ENCODE measurements around the gene MMP10. TPM values are rescaled to one million over a fixed set of nuclear protein-coding genes. Genes with fewer than 3 reads are reported as not detected.
A peak's percentile ranks its signal among the peaks of the same experiment; 100 is the strongest.
"Not testable (repeated sequence)": the region's sequence is repeated elsewhere in the genome, so short reads cannot be mapped to it uniquely, and the experiment has no call there.

MMP10 gene
- total RNA-seq, 2 donors from 2014 or later, result not detected

- no peak for TF ChIP-seq CTCF (IDR thresholded peaks at IDR 0.05)
- H3K27me3 ChIP-seq, result no peaks in the 10 kb centered on the region
- H3K9me3 ChIP-seq, result peaks cover 0 to 2% of the 10 kb centered on the region in 2 donors
- H3K4me1 ChIP-seq, result no peaks in the 10 kb centered on the region
- no peak for DNase-seq (ENCODE audit: low spot score)
- H3K4me3 ChIP-seq, result no peak overlapping the region
- no peak overlapping the region for H3K27ac ChIP-seq
- H3K36me3 ChIP-seq, result no peaks in the 10 kb centered on the region
Measured at GRCh38 chr11:102753267-102753666, 27.2 kb downstream of the MMP10 start.

GRCh38 chr11:102751673-102752072, 28.8 kb downstream of the MMP10 start:
- Histone ChIP-seq H3K36me3 (no peaks in the 10 kb centered on the region), H3K27ac (no peak overlapping the region), H3K9me3 (peaks cover 0 to 10% of the 10 kb centered on the region in 2 donors), H3K27me3 (no peaks in the 10 kb centered on the region), H3K4me1 (no peaks in the 10 kb centered on the region), H3K4me3 (no peak overlapping the region)
- no peak for DNase-seq (ENCODE audit: low spot score)
- TF ChIP-seq CTCF (IDR thresholded peaks at IDR 0.05), result no peak

GRCh38 chr11:102749101-102749722, 31.2 kb downstream of the MMP10 start:
- no peaks in the 10 kb centered on the region for H3K4me1 ChIP-seq
- no peaks in the 10 kb centered on the region for H3K36me3 ChIP-seq
- no peaks in the 10 kb centered on the region for H3K27me3 ChIP-seq
- no peak for TF ChIP-seq CTCF (IDR thresholded peaks at IDR 0.05)
- H3K4me3 ChIP-seq, result no peak overlapping the region
- no peak overlapping the region for H3K27ac ChIP-seq
- peaks cover 0 to 10% of the 10 kb centered on the region in 2 donors for H3K9me3 ChIP-seq
- DNase-seq (ENCODE audit: low spot score), result no peak

DNA sequence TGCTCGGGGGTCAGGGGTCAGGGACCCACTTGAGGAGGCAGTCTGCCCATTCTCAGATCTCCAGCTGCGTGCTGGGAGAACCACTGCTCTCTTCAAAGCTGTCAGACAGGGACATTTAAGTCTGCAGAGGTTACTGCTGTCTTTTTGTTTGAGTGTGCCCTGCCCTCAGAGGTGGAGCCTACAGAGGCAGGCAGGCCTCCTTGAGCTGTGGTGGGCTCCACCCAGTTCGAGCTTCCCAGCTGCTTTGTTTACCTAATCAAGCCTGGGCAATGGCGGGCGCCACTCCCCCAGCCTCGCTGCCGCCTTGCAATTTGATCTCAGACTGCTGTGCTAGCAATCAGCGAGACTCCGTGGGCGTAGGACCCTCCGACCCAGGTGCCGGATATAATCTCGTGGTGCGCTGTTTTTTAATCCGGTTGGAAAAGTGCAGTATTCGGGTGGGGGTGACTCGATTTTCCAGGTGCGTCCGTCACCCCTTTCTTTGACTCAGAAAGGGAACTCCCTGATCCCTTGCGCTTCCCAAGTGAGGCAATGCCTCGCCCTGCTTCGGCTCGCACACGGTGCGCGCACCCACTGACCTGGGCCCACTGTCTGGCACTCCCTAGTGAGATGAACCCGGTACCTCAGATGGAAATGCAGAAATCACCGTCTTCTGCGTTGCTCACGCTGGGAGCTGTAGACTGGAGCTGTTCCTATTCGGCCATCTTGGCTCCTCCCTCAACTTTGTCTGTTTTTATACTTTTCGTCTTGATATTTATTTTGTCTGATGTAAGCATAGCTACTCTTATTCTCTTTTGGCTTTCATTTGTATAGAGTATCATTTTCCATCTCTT, 33.5 kb downstream of the MMP10 start:
- not testable (repeated sequence) for H3K27ac ChIP-seq; DNase-seq (ENCODE audit: low spot score); H3K27me3 ChIP-seq; H3K4me1 ChIP-seq; H3K36me3 ChIP-seq; H3K4me3 ChIP-seq; H3K9me3 ChIP-seq

GRCh38 chr11:102734650-102735049, 45.8 kb downstream of the MMP10 start:
- Histone ChIP-seq H3K36me3 (no peaks in the 10 kb centered on the region), H3K27me3 (no peaks in the 10 kb centered on the region), H3K4me3 (no peak overlapping the region), H3K4me1 (no peaks in the 10 kb centered on the region), H3K27ac (no peak overlapping the region), H3K9me3 (no peaks in the 10 kb centered on the region)
- DNase-seq (ENCODE audit: low spot score), result no peak
- TF ChIP-seq CTCF (IDR thresholded peaks at IDR 0.05), result no peak

DNA sequence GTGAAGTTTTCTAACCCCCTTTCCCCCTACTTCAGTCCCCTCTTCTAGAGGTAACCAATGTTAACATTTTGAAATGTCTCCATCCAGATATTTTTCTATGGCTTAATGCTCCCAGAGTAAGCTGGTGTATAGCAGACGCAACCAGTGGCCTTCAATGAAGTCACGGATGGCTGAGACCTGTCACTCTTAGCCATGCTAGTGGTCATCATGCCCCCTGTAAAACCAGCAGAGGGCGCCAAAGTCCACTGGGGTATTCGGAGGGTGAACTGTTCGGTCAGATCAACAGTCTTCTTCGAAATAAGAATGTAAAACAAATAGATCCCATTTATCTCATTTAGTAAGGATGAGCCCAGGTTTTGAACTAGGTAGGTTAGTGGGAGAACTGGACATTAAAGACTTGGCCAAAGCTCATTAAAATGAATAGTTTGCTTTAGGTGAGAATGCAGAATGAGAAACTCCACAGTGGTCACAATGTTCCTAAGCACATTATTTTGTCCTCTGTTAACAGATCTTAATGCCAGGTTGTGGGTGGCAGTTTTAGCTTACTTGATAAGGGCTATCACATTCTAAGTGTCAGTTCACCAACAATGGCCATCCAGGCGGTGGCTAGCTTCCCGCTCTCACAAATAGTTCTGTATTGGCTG, 47.1 kb downstream of the MMP10 start:
- Histone ChIP-seq H3K27ac (no peak overlapping the region), H3K27me3 (no peaks in the 10 kb centered on the region)
- no peak for DNase-seq (ENCODE audit: low spot score)

GRCh38 chr11:102730944-102731343, 49.5 kb downstream of the MMP10 start:
- not testable (repeated sequence) for H3K36me3 ChIP-seq; H3K27me3 ChIP-seq; H3K4me3 ChIP-seq; H3K27ac ChIP-seq; H3K4me1 ChIP-seq; DNase-seq (ENCODE audit: low spot score); H3K9me3 ChIP-seq

More for the DNA sequence above, 47.1 kb downstream of the MMP10 start:
- Histone ChIP-seq H3K4me3 (no peak overlapping the region), H3K36me3 (no peaks in the 10 kb centered on the region), H3K9me3 (no peaks in the 10 kb centered on the region), H3K4me1 (no peaks in the 10 kb centered on the region)
- peak in 1 of 2 donors; percentile 59 for TF ChIP-seq CTCF (IDR thresholded peaks at IDR 0.05)
